HTERT RPE-1 (cell line): Measurements from ENCODE around the gene GPATCH4.
"Not testable (repeated sequence)": the region's sequence is repeated elsewhere in the genome, so short reads cannot be mapped to it uniquely, and the experiment has no call there.

Experiments used
- in situ Hi-C: fragments of 300-500 bp; cut with MboI; formaldehyde crosslinking; loops from 4 replicates; pipeline ENCODE4 v1.14.3; 2020; ENCODE audit warnings: low sequenced_read_pairs

GPATCH4 gene

GRCh38 chr1:156601122-156601830, at the start of gene GPATCH4:
Gene GPATCH4 (minus strand): TSS chr1:156601479.
- in situ Hi-C loops: no loop called here

- in situ Hi-C loops: no loop called here
Observed at GRCh38 chr1:156648951-156649350, 47.7 kb upstream of the GPATCH4 start.

- in situ Hi-C loops: no loop called here
Observed at GRCh38 chr1:156648496-156648895, 47.2 kb upstream of the GPATCH4 start.

GRCh38 chr1:156647351-156647750, 46.1 kb upstream of the GPATCH4 start:
- in situ Hi-C loops: no loop called here

- in situ Hi-C loops: no loop called here
Observed at GRCh38 chr1:156646738-156647211, 45.5 kb upstream of the GPATCH4 start.

- in situ Hi-C loops: no loop called here
Observed at GRCh38 chr1:156645666-156646065, 44.4 kb upstream of the GPATCH4 start.

GRCh38 chr1:156645056-156645455, 43.8 kb upstream of the GPATCH4 start:
- in situ Hi-C loops: no loop called here

GRCh38 chr1:156644640-156645039, 43.4 kb upstream of the GPATCH4 start:
- in situ Hi-C loops: no loop called here

GRCh38 chr1:156644146-156644545, 42.9 kb upstream of the GPATCH4 start:
- in situ Hi-C loops: no loop called here

GRCh38 chr1:156643778-156644092, 42.5 kb upstream of the GPATCH4 start:
- in situ Hi-C loops: no loop called here

- in situ Hi-C loops: no loop called here
Observed at GRCh38 chr1:156643049-156643777, 41.9 kb upstream of the GPATCH4 start.

- in situ Hi-C loops: no loop called here
Observed at GRCh38 chr1:156642265-156643048, 41.2 kb upstream of the GPATCH4 start.

GRCh38 chr1:156641761-156642264, 40.5 kb upstream of the GPATCH4 start, which contains the start of gene BCAN:
Gene BCAN (plus strand): TSS chr1:156642117. CDS start chr1:156646055, 3,938 bp downstream.
- in situ Hi-C loops: no loop called here

- in situ Hi-C loops: no loop called here
Observed at GRCh38 chr1:156640842-156641706, 39.8 kb upstream of the GPATCH4 start.

- in situ Hi-C loops: no loop called here
Observed at GRCh38 chr1:156639601-156640101, 38.4 kb upstream of the GPATCH4 start.

- in situ Hi-C loops: no loop called here
Observed at GRCh38 chr1:156638189-156638985, 37.1 kb upstream of the GPATCH4 start.

GRCh38 chr1:156632355-156632754, 31.1 kb upstream of the GPATCH4 start:
- in situ Hi-C loops: no loop called here

GRCh38 chr1:156631152-156631551, 29.9 kb upstream of the GPATCH4 start:
- in situ Hi-C loops: not testable (repeated sequence)

- in situ Hi-C loops: no loop called here
Observed at GRCh38 chr1:156629823-156630449, 28.7 kb upstream of the GPATCH4 start.
